ENCODE measurements around the gene AK8. TPM values are rescaled to one million over a fixed set of nuclear protein-coding genes. Genes with fewer than 3 reads are reported as not detected.

Gene AK8
- polyA plus RNA-seq, 1 experiment: 0.53 TPM

DNA sequence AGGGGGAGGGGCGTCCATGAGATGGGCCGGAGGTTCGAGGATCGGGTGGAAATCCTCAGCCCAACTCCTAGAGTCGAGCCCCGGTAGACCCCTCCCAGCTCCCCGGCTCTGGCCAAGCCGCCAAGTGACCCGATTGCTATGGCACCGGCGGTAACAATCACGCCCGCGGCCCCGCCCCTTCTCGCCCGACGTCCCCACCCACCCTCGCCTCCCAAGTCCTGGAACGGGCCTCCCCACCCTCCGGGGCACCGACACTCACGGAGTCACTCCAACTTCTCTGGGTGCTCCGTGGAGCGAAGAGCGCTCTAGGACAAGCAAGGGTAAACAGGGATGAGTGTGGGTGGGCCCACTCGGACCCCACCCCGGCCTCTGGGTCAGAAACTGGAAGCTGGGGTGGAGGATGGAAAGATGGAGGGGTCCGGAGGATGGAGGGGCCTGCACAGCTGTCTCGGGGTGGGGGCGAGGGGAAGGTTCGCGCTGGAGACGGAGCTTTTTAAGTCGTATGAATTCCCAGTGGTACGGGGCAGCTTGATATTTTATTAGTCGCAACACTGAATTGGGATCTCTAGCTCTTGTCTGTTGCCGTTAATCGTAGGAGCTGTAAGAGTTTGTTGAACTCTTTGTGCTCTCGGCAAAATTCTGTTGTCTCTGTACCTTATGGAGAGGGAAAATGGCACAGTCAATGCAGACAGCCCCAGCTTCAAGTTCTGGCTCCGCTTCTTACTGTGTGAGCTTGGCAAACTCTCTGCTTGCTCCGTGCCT, 792 bp upstream of the AK8 start, which contains the start of gene SPACA9:
TSS of gene SPACA9 (plus strand) at position 204 of the 762 bp plus-strand sequence. CDS start 5,050 bp downstream, outside the sequence.
- ChIA-PET POLR2A (no interaction called here), CTCF (interaction anchor here (1.0 kb wide), 1 partner anchor 23 kb away, joined by 3 read pairs; no protein-coding TSS in a partner anchor)

GRCh38 chr9:132877458-132877823, 643 bp downstream of the AK8 start:
- Histone ChIP-seq H3K36me3 (ENCODE audit: control insufficient read depth, insufficient read depth, low read length) (no peaks in the 10 kb centered on the region), H3K27me3 (ENCODE audit: control insufficient read depth, insufficient read depth, low read length) (no peaks in the 10 kb centered on the region), H3K4me3 (ENCODE audit: low read depth, low read length) (peak overlapping the region; percentile 95)
- DNase-seq (ENCODE audit: low read depth): no peak
- CTCF ChIA-PET: interaction anchor here (3.6 kb wide), 1 partner anchor 24 kb away, joined by 15 read pairs; no protein-coding TSS in a partner anchor
- no peak for TF ChIP-seq CTCF (IDR thresholded peaks at IDR 0.05; ENCODE audit: insufficient read depth, low read depth, low read length)
- POLR2A ChIA-PET: no interaction called here

More for the DNA sequence above, 792 bp upstream of the AK8 start, which contains the start of gene SPACA9:
- TF ChIP-seq CTCF (IDR thresholded peaks at IDR 0.05; ENCODE audit: insufficient read depth, low read depth, low read length): no peak
- no peak for DNase-seq (ENCODE audit: low read depth)
- Histone ChIP-seq H3K36me3 (ENCODE audit: control insufficient read depth, insufficient read depth, low read length) (no peaks in the 10 kb centered on the region), H3K4me3 (ENCODE audit: low read depth, low read length) (peak within 1 kb of the TSS; percentile 95), H3K27me3 (ENCODE audit: control insufficient read depth, insufficient read depth, low read length) (no peaks in the 10 kb centered on the region)

- no peak for TF ChIP-seq CTCF (IDR thresholded peaks at IDR 0.05; ENCODE audit: insufficient read depth, low read depth, low read length)
- ChIA-PET CTCF (interaction anchor here (3.6 kb wide), 1 partner anchor 25 kb away, joined by 15 read pairs; no protein-coding TSS in a partner anchor), POLR2A (no interaction called here)
- Histone ChIP-seq H3K27me3 (ENCODE audit: control insufficient read depth, insufficient read depth, low read length) (no peaks in the 10 kb centered on the region), H3K4me3 (ENCODE audit: low read depth, low read length) (no peak overlapping the region), H3K36me3 (ENCODE audit: control insufficient read depth, insufficient read depth, low read length) (no peaks in the 10 kb centered on the region)
- no peak for DNase-seq (ENCODE audit: low read depth)
Observed at GRCh38 chr9:132876849-132877248, 1.2 kb downstream of the AK8 start.

GRCh38 chr9:132875159-132875558, 2.9 kb downstream of the AK8 start:
- Histone ChIP-seq H3K27me3 (ENCODE audit: control insufficient read depth, insufficient read depth, low read length) (no peaks in the 10 kb centered on the region), H3K4me3 (ENCODE audit: low read depth, low read length) (no peak overlapping the region), H3K36me3 (ENCODE audit: control insufficient read depth, insufficient read depth, low read length) (no peaks in the 10 kb centered on the region)
- POLR2A ChIA-PET: no interaction called here
- CTCF ChIA-PET: interaction anchor here (3.6 kb wide), 1 partner anchor 27 kb away, joined by 15 read pairs; no protein-coding TSS in a partner anchor
- DNase-seq (ENCODE audit: low read depth): no peak
- no peak for TF ChIP-seq CTCF (IDR thresholded peaks at IDR 0.05; ENCODE audit: insufficient read depth, low read depth, low read length)

DNA sequence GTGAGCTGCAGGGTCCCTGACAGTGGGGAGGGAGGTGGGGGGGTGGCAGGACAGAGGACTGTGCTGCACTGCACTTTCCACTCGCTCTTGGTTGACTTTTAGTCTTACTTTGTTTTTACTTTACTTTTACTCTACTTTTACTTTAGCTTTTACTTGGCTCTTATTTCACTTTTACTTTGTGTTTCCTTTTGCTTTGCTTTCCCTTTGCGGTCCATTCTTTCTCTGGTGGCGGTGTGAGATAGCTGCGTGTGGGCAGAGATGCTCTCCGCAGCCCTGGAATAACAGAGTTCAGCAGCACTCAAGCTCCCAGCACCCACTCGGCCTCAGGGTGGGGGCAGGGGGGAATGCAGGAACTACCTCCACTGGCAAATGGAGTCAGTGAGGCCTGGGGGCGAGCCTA, 4.7 kb downstream of the AK8 start:
- no peak for DNase-seq (ENCODE audit: low read depth)
- Histone ChIP-seq H3K36me3 (ENCODE audit: control insufficient read depth, insufficient read depth, low read length) (no peaks in the 10 kb centered on the region), H3K4me3 (ENCODE audit: low read depth, low read length) (no peak overlapping the region), H3K27me3 (ENCODE audit: control insufficient read depth, insufficient read depth, low read length) (no peaks in the 10 kb centered on the region)
- ChIA-PET POLR2A (no interaction called here), CTCF (interaction anchor here (3.9 kb wide), 1 partner anchor 29 kb away, joined by 15 read pairs; no protein-coding TSS in a partner anchor)
- TF ChIP-seq CTCF (IDR thresholded peaks at IDR 0.05; ENCODE audit: insufficient read depth, low read depth, low read length): no peak
